HG03103 (cell line): ENCODE measurements around the gene GALNT6.

Experiments used
- ATAC-seq: cut with Tn5 transposase; IDR thresholded peaks from one replicate; pipeline ENCODE4 v1.9.1; 2021; ENCODE audit warnings: low read depth; ENCODE audit not compliant: unreplicated experiment

GALNT6 gene

GRCh38 chr12:51391283-51392123 is at the start of gene GALNT6:
GALNT6 (minus strand) TSS chr12:51391406; CDS start chr12:51379781, 11,625 bp downstream.
- ATAC-seq = peak; percentile 35

- ATAC-seq = no peak
Observed at GRCh38 chr12:51439330-51439729, 48.1 kb upstream of the GALNT6 start.

- no peak for ATAC-seq
Observed at GRCh38 chr12:51437431-51437830, 46.2 kb upstream of the GALNT6 start.

GRCh38 chr12:51434305-51434704 is 43.1 kb upstream of the GALNT6 start:
- ATAC-seq = no peak

GRCh38 chr12:51432921-51433320 is 41.7 kb upstream of the GALNT6 start:
- no peak for ATAC-seq

GRCh38 chr12:51430196-51430895 is 39.1 kb upstream of the GALNT6 start:
- no peak for ATAC-seq

- ATAC-seq = no peak
Observed at GRCh38 chr12:51429700-51430099, 38.5 kb upstream of the GALNT6 start.

GRCh38 chr12:51428256-51428655 is 37.0 kb upstream of the GALNT6 start:
- no peak for ATAC-seq

- ATAC-seq = peak; percentile 79
Observed at GRCh38 chr12:51424662-51425539, 33.7 kb upstream of the GALNT6 start, which contains the start of gene SLC4A8. SLC4A8 (plus strand) TSS chr12:51424831; CDS start chr12:51424988, 157 bp downstream.

GRCh38 chr12:51424094-51424661 is 33.0 kb upstream of the GALNT6 start:
- ATAC-seq = no peak

GRCh38 chr12:51421266-51421884 is 30.2 kb upstream of the GALNT6 start:
- ATAC-seq = no peak

- no peak for ATAC-seq
Observed at GRCh38 chr12:51419425-51420193, 28.4 kb upstream of the GALNT6 start.

- ATAC-seq = no peak
Observed at GRCh38 chr12:51417826-51418225, 26.6 kb upstream of the GALNT6 start.

- no peak for ATAC-seq
Observed at GRCh38 chr12:51415931-51416330, 24.7 kb upstream of the GALNT6 start.

GRCh38 chr12:51413791-51414190 is 22.6 kb upstream of the GALNT6 start:
- no peak for ATAC-seq

GRCh38 chr12:51413149-51413548 is 21.9 kb upstream of the GALNT6 start:
- no peak for ATAC-seq

- no peak for ATAC-seq
Observed at GRCh38 chr12:51409846-51410245, 18.6 kb upstream of the GALNT6 start.

GRCh38 chr12:51407604-51408003 is 16.4 kb upstream of the GALNT6 start:
- no peak for ATAC-seq

- no peak for ATAC-seq
Observed at GRCh38 chr12:51406859-51407258, 15.7 kb upstream of the GALNT6 start.
